H1 (cell line): ENCODE data around the gene NKAIN1. TPM values are rescaled to one million over a fixed set of nuclear protein-coding genes. Genes with fewer than 3 reads are reported as not detected.

ENCODE experiments used
- CTCF ChIA-PET: fragments of 300-600 bp; sonication (Branson Sonifier 250); formaldehyde crosslinking; loops from one replicate; lab custom pipeline; 2021; ENCODE audit not compliant: partially characterized antibody; lab: Charles Lee
- POLR2A ChIA-PET: fragments of 300-600 bp; sonication (Branson Sonifier 250); formaldehyde crosslinking; loops from one replicate; lab custom pipeline; 2021; ENCODE audit warnings: inconsistent platforms; ENCODE audit not compliant: partially characterized antibody; lab: Charles Lee
- DNase-seq, 2 experiments: peaks; one replicate each; pipeline versions ENCODE4 v3.0.0 to v3.0.0-alpha.2; 2010 to 2022; ENCODE audit warnings: low spot score in 2 of 2, low read depth in 1 of 2, mixed read lengths in 1 of 2
- FAIRE-seq: peaks from 2 replicates; lab custom pipeline; 2011; peaks lifted over from hg19 to GRCh38; lab: Jason Lieb, UNC
- H2AFZ ChIP-seq: 2 replicates; pipeline ENCODE4 v1.8.1; 2012; ENCODE audit warnings: low read length, inconsistent platforms
- H2AK5ac ChIP-seq: 2 replicates; pipeline ENCODE4 v1.6.1; 2013; ENCODE audit warnings: low read depth, low read length
- H2BK120ac ChIP-seq: replicated peaks from 2 replicates; pipeline ENCODE3; 2013; ENCODE audit warnings: low read depth, low read length, inconsistent platforms
- H2BK12ac ChIP-seq: 2 replicates; pipeline ENCODE4 v1.6.1; 2013; ENCODE audit warnings: low read depth, low read length
- H2BK15ac ChIP-seq: 2 replicates; pipeline ENCODE4 v1.6.1; 2013; ENCODE audit warnings: low read length
- H2BK20ac ChIP-seq: 2 replicates; pipeline ENCODE4 v1.6.1; 2013; ENCODE audit warnings: low read length
- H2BK5ac ChIP-seq: 2 replicates; pipeline ENCODE4 v1.6.1; 2013; ENCODE audit warnings: low read depth, low read length
- H3K14ac ChIP-seq: 2 replicates; pipeline ENCODE4 v1.6.1; 2013; ENCODE audit warnings: inconsistent platforms; ENCODE audit not compliant: insufficient read length
- H3K18ac ChIP-seq: 2 replicates; pipeline ENCODE4 v1.6.1; 2013; ENCODE audit warnings: low read length; ENCODE audit errors: extremely low read depth
- H3K23ac ChIP-seq: 2 replicates; pipeline ENCODE4 v1.6.1; 2013; ENCODE audit warnings: inconsistent platforms; ENCODE audit not compliant: insufficient read length
- H3K23me2 ChIP-seq: 2 replicates; pipeline ENCODE4 v1.6.1; 2013; ENCODE audit warnings: low read depth, low read length
- H3K27ac ChIP-seq: 2 replicates; pipeline ENCODE4 v1.6.1; 2011; ENCODE audit warnings: low read depth, low read length, inconsistent platforms
- H3K27me3 ChIP-seq, 4 experiments: replicated peaks in 1 of 4; 1 replicate in 1 of 4; 2 replicates in 3 of 4; pipeline versions ENCODE4 v1.6.1 to v1.8.1; 2011 to 2013; ENCODE audit warnings: low read length in 3 of 4, mild to moderate bottlenecking in 3 of 4, inconsistent platforms in 2 of 4, mixed read lengths in 2 of 4, moderate library complexity in 1 of 4; ENCODE audit not compliant: control insufficient read depth in 3 of 4, insufficient read depth in 3 of 4; ENCODE audit errors: extremely low read depth in 1 of 4
- H3K36me3 ChIP-seq, 4 experiments: 2 replicates each; pipeline versions ENCODE4 v1.6.1 to v1.8.1; 2011 to 2013; ENCODE audit warnings: mild to moderate bottlenecking in 4 of 4, low read length in 3 of 4, moderate library complexity in 2 of 4, control low read depth in 1 of 4, inconsistent platforms in 1 of 4; ENCODE audit not compliant: insufficient read depth in 4 of 4, control insufficient read depth in 2 of 4
- H3K4ac ChIP-seq: replicated peaks from 2 replicates; pipeline ENCODE3; 2013; ENCODE audit warnings: low read length, low read depth, mixed read lengths, inconsistent platforms; ENCODE audit not compliant: insufficient read length
- H3K4me1 ChIP-seq, 4 experiments: replicated peaks in 1 of 4; 1 replicate in 1 of 4; 2 replicates in 3 of 4; pipeline versions ENCODE4 v1.6.1 to v1.8.1; 2011 to 2013; ENCODE audit warnings: low read length in 3 of 4, inconsistent platforms in 2 of 4, mixed read lengths in 1 of 4; ENCODE audit not compliant: insufficient read depth in 4 of 4, control insufficient read depth in 3 of 4
- H3K4me2 ChIP-seq, 2 experiments: 2 replicates each; pipeline versions ENCODE4 v1.6.1 to v1.8.1; 2011 to 2013; ENCODE audit warnings: low read depth in 2 of 2, low read length in 2 of 2, control low read depth in 1 of 2, inconsistent platforms in 1 of 2, mild to moderate bottlenecking in 1 of 2; ENCODE audit not compliant: insufficient read depth in 1 of 2
- H3K4me3 ChIP-seq, 4 experiments: fragments of 200-600, 300-600 bp in 1 of 4; sonication (generic), shearing (Covaris generic), sonication (Bioruptor Twin) in 1 of 4; 2 replicates each; pipeline versions ENCODE4 v1.5.1 to v1.8.1; 2011 to 2016; ENCODE audit warnings: low read length in 4 of 4, low read depth in 3 of 4, control low read depth in 2 of 4, inconsistent platforms in 2 of 4, mild to moderate bottlenecking in 2 of 4, mixed read lengths in 1 of 4, moderate library complexity in 1 of 4; ENCODE audit not compliant: insufficient read depth in 2 of 4; ENCODE audit errors: extremely low read depth in 1 of 4
- H3K56ac ChIP-seq: replicated peaks from 2 replicates; pipeline ENCODE3; 2013; ENCODE audit warnings: low read depth, mild to moderate bottlenecking, mixed read lengths, low read length, inconsistent platforms; ENCODE audit not compliant: insufficient read length
- H3K79me1 ChIP-seq: 2 replicates; pipeline ENCODE4 v1.6.1; 2013; ENCODE audit warnings: low read depth, low read length, control low read depth
- H3K79me2 ChIP-seq, 2 experiments: 2 replicates each; pipeline versions ENCODE4 v1.6.1 to v1.8.1; 2012 to 2013; ENCODE audit warnings: low read length in 2 of 2, mild to moderate bottlenecking in 2 of 2, inconsistent platforms in 1 of 2; ENCODE audit not compliant: insufficient read depth in 2 of 2, control insufficient read depth in 1 of 2
- H3K9ac ChIP-seq, 4 experiments: replicated peaks in 1 of 4; 1 replicate in 1 of 4; 2 replicates in 3 of 4; pipeline versions ENCODE4 v1.6.1 to v1.8.1; 2011 to 2013; ENCODE audit warnings: low read depth in 3 of 4, low read length in 3 of 4, control low read depth in 2 of 4, mild to moderate bottlenecking in 2 of 4, moderate library complexity in 2 of 4, inconsistent platforms in 1 of 4; ENCODE audit errors: extremely low read depth in 1 of 4
- H3K9me3 ChIP-seq, 2 experiments: 2 replicates each; pipeline versions ENCODE4 v1.6.1 to v1.8.1; 2012 to 2013; ENCODE audit warnings: mild to moderate bottlenecking in 2 of 2, moderate library complexity in 2 of 2, control low read depth in 1 of 2, inconsistent platforms in 1 of 2, low read depth in 1 of 2, low read length in 1 of 2, mixed read lengths in 1 of 2; ENCODE audit not compliant: insufficient read depth in 2 of 2
- H4K20me1 ChIP-seq, 2 experiments: replicated peaks in 1 of 2; 2 replicates each; pipeline versions ENCODE3 to v1.8.1; 2011 to 2013; ENCODE audit warnings: inconsistent platforms in 2 of 2, low read length in 2 of 2, mild to moderate bottlenecking in 1 of 2; ENCODE audit not compliant: insufficient read depth in 2 of 2, control insufficient read depth in 1 of 2
- H4K5ac ChIP-seq: 2 replicates; pipeline ENCODE4 v1.6.1; 2013; ENCODE audit warnings: low read length, low read depth, mixed read lengths, inconsistent platforms; ENCODE audit not compliant: insufficient read length
- H4K8ac ChIP-seq: 2 replicates; pipeline ENCODE4 v1.8.0; 2013; ENCODE audit warnings: mild to moderate bottlenecking, moderate library complexity, low read length, inconsistent platforms; ENCODE audit not compliant: insufficient read depth; ENCODE audit errors: extremely low read depth
- H4K91ac ChIP-seq: replicated peaks from 2 replicates; pipeline ENCODE3; 2013; ENCODE audit warnings: low read length, mixed read lengths, inconsistent platforms; ENCODE audit not compliant: insufficient read length
- MAFK ChIP-seq: IDR thresholded peaks from 2 replicates; pipeline ENCODE4 v1.6.1; 2012; ENCODE audit warnings: low read depth, mild to moderate bottlenecking, improper control_type of control experiment, low read length
- RFX5 ChIP-seq: IDR thresholded peaks from 2 replicates; pipeline ENCODE4 v1.6.1; 2011; ENCODE audit warnings: low read depth, low read length, improper control_type of control experiment, borderline replicate concordance
- WGBS, 2 experiments: shearing (Covaris generic) in 1 of 2; methylation state at CpG; one replicate each; pipeline versions ENCODE4 v1.1.6 to v1.1.7; 2013 to 2015; ENCODE audit warnings: low lambda C conversion rate in 2 of 2, mixed read lengths in 2 of 2, inconsistent platforms in 1 of 2, low coverage in 1 of 2, missing lambda C conversion rate in 1 of 2; ENCODE audit not compliant: insufficient replicate concordance in 2 of 2, insufficient coverage in 1 of 2, insufficient read length in 1 of 2; ENCODE audit errors: extremely low coverage in 1 of 2, missing lambda C conversion rate in 1 of 2; 5-methylcytosine and 5-hydroxymethylcytosine counted together
- polyA plus RNA-seq, 7 experiments: library from polyadenylated mRNA; depleted of rRNA in 3 of 7; stranded (reverse) in 5 of 7; unstranded in 2 of 7; fragments of >200 nt in 5 of 7; fragments of 200-250 nt in 2 of 7; gene quantifications; 1 replicate in 5 of 7; 2 replicates in 1 of 7; 4 replicates in 1 of 7; pipeline versions ENCODE4 v1.2.1 to v1.2.3, GENCODE V29; 2011 to 2013; ENCODE audit warnings: missing spikeins in 2 of 7, mixed read lengths in 2 of 7
- total RNA-seq: library from RNA; stranded (reverse); fragmentation: NEBNext Ultra II Directional; extraction: Animal tissue kit (Norgen Biotek cat#: 25700); gene quantifications from 2 replicates; pipeline ENCODE4 v1.2.1, GENCODE V29; 2021

Gene NKAIN1
- total and polyA plus RNA-seq, 2 of the 8 experiments (the other 6 are each of a cell fraction or from before 2014, with no cell fraction given), result 59.3 to 66.9 TPM

DNA sequence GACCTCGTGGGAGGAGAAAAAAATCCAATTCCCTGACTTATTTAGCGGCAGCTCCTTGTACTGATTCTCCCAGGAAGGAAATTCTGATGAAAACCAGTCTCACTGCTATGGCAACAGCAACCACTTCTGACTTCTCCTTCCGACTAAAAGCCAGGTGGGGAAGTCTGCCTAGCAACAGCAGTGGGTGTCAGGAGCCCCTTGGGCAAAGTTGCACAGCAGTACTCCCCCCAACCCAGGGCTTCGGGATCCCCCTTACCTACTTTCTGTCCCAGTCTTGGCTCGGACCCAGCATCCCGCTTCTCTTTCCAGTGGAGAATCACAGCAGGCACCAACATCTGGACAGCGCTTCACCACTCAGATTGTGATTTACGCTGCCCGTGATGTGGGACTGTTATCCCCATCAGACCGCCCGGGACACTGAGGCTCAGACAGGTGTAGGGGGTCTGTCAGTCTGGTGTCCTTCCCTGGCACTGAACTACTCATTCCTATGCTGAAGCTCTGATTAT, 24.6 kb downstream of the NKAIN1 start:
- no peak overlapping the region for H3K18ac ChIP-seq
- H2BK12ac ChIP-seq, result no peak overlapping the region
- H3K23ac ChIP-seq, result no peak overlapping the region
- H3K56ac ChIP-seq, result no peak overlapping the region
- H2BK5ac ChIP-seq, result no peak overlapping the region
- peak overlapping the region in 1 of 4 experiments; percentile 32; a peak in 1 of 7 replicates for H3K9ac ChIP-seq
- no peak for DNase-seq
- no peak overlapping the region for H2AK5ac ChIP-seq
- no peak overlapping the region for H4K8ac ChIP-seq
- H3K79me1 ChIP-seq, result no peaks in the 10 kb centered on the region; the same call in 1 of the 2 replicates
- H2BK20ac ChIP-seq, result no peak overlapping the region
- 84% methylated on average over 11 of the region's 11 CpGs; no CpG with 5 or more reads in 1 of the 2 experiments for WGBS, 2 experiments
- H3K27me3 ChIP-seq, result no peaks in the 10 kb centered on the region
- no peak for TF ChIP-seq MAFK
- peak; percentile 86 for TF ChIP-seq RFX5
- H3K9me3 ChIP-seq, result no peaks in the 10 kb centered on the region
- no peak overlapping the region for H4K5ac ChIP-seq
- no peak overlapping the region for H3K14ac ChIP-seq
- H3K4ac ChIP-seq, result no peak overlapping the region
- no peaks in the 10 kb centered on the region for H3K23me2 ChIP-seq
- H2BK15ac ChIP-seq, result no peak overlapping the region
- ChIA-PET CTCF (interaction anchor here (0.7 to 5.9 kb wide), 13 partner anchors 8 to 180 kb away, joined by 3 to 53 read pairs (median 5); no protein-coding TSS in a partner anchor), POLR2A (interaction anchor here (0.8 to 1.2 kb wide), 3 partner anchors 13 to 149 kb away, joined by 3 to 4 read pairs (median 3); partner anchors contain the start of genes SNRNP40 and ZCCHC17)
- H2AFZ ChIP-seq, result no peak overlapping the region
- H3K4me2 ChIP-seq, result no peak overlapping the region
- H4K91ac ChIP-seq, result no peak overlapping the region
- no peak overlapping the region for H3K27ac ChIP-seq
- H3K4me3 ChIP-seq, result no peak overlapping the region
- FAIRE-seq, result no peak
- H4K20me1 ChIP-seq, result peaks cover 0 to 8% of the 10 kb centered on the region in 2 experiments
- peaks cover 0 to 9% (median 2%) of the 10 kb centered on the region in 4 experiments; a peak in 5 of 7 replicates for H3K4me1 ChIP-seq
- no peaks in the 10 kb centered on the region for H3K36me3 ChIP-seq
- H3K79me2 ChIP-seq, result no peaks in the 10 kb centered on the region; a peak in 1 of 4 replicates
- no peak overlapping the region for H2BK120ac ChIP-seq
